Measurements from ENCODE around the gene PRICKLE1.

DNA sequence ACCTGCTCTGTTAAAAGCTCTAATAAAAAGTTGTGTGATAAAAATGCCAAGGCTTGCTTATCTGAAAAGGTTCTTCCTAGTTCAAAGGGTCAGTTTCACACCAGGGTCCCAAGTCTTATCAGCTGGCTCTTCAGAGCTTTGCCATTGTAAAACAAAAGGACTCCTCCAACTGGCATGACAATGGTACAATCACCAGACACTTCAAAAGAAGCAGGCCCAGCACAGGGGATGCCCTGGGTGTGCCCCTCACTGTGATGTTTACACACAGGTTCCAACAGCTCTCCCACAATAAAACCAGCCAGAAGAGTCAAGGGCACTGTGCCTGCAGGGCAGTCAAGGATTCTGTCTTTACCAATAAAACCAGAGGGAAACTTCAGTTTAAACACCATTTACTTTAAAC is 78.7 kb downstream of the PRICKLE1 start:
- no peak for TF ChIP-seq YY1 (IDR thresholded peaks at IDR 0.05; ENCODE audit: low read depth, low read length)
- TF ChIP-seq, protein P1, sequence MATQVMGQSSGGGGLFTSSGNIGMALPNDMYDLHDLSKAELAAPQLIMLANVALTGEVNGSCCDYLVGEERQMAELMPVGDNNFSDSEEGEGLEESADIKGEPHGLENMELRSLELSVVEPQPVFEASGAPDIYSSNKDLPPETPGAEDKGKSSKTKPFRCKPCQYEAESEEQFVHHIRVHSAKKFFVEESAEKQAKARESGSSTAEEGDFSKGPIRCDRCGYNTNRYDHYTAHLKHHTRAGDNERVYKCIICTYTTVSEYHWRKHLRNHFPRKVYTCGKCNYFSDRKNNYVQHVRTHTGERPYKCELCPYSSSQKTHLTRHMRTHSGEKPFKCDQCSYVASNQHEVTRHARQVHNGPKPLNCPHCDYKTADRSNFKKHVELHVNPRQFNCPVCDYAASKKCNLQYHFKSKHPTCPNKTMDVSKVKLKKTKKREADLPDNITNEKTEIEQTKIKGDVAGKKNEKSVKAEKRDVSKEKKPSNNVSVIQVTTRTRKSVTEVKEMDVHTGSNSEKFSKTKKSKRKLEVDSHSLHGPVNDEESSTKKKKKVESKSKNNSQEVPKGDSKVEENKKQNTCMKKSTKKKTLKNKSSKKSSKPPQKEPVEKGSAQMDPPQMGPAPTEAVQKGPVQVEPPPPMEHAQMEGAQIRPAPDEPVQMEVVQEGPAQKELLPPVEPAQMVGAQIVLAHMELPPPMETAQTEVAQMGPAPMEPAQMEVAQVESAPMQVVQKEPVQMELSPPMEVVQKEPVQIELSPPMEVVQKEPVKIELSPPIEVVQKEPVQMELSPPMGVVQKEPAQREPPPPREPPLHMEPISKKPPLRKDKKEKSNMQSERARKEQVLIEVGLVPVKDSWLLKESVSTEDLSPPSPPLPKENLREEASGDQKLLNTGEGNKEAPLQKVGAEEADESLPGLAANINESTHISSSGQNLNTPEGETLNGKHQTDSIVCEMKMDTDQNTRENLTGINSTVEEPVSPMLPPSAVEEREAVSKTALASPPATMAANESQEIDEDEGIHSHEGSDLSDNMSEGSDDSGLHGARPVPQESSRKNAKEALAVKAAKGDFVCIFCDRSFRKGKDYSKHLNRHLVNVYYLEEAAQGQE (IDR thresholded peaks at IDR 0.05; ENCODE audit: low read depth, low read length) = no peak
- TF ChIP-seq PML (IDR thresholded peaks at IDR 0.05; ENCODE audit: low read length) = no peak
- TF ChIP-seq ZNF274 (IDR thresholded peaks at IDR 0.05; ENCODE audit: insufficient read depth, insufficient read length) = no peak
- TF ChIP-seq POU2F2 (IDR thresholded peaks at IDR 0.05; ENCODE audit: borderline replicate concordance, low read depth, low read length) = no peak
- TF ChIP-seq POLR2A (IDR thresholded peaks at IDR 0.05; ENCODE audit: low read depth, low read length) = no peak
- no peak for TF ChIP-seq PAX8 (IDR thresholded peaks at IDR 0.05)
- TF ChIP-seq KDM1A (IDR thresholded peaks at IDR 0.05; ENCODE audit: borderline replicate concordance) = no peak
- TF ChIP-seq EP300 (IDR thresholded peaks at IDR 0.05; ENCODE audit: borderline replicate concordance in 1 of 2, control insufficient read depth in 1 of 2, low read depth in 2 of 2, low read length in 2 of 2) = no peak
- no peak for TF ChIP-seq RB1 (IDR thresholded peaks at IDR 0.05; ENCODE audit: borderline replicate concordance)
- TF ChIP-seq, protein P2, sequence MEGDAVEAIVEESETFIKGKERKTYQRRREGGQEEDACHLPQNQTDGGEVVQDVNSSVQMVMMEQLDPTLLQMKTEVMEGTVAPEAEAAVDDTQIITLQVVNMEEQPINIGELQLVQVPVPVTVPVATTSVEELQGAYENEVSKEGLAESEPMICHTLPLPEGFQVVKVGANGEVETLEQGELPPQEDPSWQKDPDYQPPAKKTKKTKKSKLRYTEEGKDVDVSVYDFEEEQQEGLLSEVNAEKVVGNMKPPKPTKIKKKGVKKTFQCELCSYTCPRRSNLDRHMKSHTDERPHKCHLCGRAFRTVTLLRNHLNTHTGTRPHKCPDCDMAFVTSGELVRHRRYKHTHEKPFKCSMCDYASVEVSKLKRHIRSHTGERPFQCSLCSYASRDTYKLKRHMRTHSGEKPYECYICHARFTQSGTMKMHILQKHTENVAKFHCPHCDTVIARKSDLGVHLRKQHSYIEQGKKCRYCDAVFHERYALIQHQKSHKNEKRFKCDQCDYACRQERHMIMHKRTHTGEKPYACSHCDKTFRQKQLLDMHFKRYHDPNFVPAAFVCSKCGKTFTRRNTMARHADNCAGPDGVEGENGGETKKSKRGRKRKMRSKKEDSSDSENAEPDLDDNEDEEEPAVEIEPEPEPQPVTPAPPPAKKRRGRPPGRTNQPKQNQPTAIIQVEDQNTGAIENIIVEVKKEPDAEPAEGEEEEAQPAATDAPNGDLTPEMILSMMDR (IDR thresholded peaks at IDR 0.05 in 2 of 3, conservative IDR thresholded peaks at IDR 0.05 in 1 of 3; ENCODE audit: control insufficient read depth in 2 of 3, extremely low read depth in 1 of 3, insufficient read depth in 1 of 3, low read depth in 3 of 3, low read length in 3 of 3) = no peak
- TF ChIP-seq, protein P3, sequence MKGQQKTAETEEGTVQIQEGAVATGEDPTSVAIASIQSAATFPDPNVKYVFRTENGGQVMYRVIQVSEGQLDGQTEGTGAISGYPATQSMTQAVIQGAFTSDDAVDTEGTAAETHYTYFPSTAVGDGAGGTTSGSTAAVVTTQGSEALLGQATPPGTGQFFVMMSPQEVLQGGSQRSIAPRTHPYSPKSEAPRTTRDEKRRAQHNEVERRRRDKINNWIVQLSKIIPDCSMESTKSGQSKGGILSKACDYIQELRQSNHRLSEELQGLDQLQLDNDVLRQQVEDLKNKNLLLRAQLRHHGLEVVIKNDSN (IDR thresholded peaks at IDR 0.05; ENCODE audit: borderline replicate concordance, extremely low read length, insufficient read depth, low read depth, low read length) = no peak
- no peak for TF ChIP-seq CREM (IDR thresholded peaks at IDR 0.05; ENCODE audit: low read depth)

Data from GM12878 (cell line).